ENCODE data around the gene NID1. TPM values are rescaled to one million over a fixed set of nuclear protein-coding genes. Genes with fewer than 3 reads are reported as not detected.

Gene NID1
- total RNA-seq, 1 experiment from 2014 or later: 19.2 TPM

DNA sequence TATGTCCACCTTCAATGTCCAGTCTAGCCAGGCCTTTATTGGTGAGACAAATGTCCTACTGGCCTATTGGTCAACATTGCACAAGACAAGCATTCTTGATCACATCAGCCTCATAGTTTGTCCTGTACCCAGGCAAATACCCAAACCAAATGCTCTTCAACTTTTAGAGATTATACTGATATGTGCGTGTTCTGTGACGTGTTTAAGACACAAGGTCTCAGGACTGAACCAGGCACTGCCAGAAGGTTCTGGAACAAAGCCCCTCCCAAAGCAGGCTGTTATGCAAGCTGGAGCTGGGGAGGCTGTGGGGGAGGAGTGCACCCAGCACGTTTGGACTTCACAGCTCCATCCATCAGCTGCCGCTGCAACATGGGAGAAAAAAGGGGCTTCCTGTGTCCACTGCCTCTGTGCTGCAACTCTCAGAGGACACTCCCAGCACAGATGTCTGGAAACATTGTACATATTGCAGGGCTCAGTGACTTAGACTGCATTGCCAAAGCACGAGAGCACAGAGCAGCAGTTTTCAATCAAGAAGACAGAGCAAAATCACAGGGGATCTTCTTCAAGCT, 45.9 kb downstream of the NID1 start:
- H3K27me3 Mint-ChIP-seq (ENCODE audit: low read depth): no peaks in the 10 kb centered on the region
- no peak overlapping the region for H3K4me3 Mint-ChIP-seq
- peaks cover 4% of the 10 kb centered on the region for H3K4me1 Mint-ChIP-seq
- H3K36me3 Mint-ChIP-seq: peaks cover 3% of the 10 kb centered on the region; the same call in 1 of the 2 replicates
- no peak overlapping the region for H3K27ac Mint-ChIP-seq
- ChIA-PET POLR2A (no interaction called here), CTCF (no interaction called here)
- no peak for ATAC-seq
- no peak for TF ChIP-seq GABPB1 (CRISPR knock-in tag; IDR thresholded peaks at IDR 0.05)
- no peak for TF ChIP-seq ATF1 (CRISPR knock-in tag; IDR thresholded peaks at IDR 0.05)
- no peak for TF ChIP-seq CDX4 (CRISPR knock-in tag; IDR thresholded peaks at IDR 0.05; ENCODE audit: borderline replicate concordance)
- TF ChIP-seq, protein P1, sequence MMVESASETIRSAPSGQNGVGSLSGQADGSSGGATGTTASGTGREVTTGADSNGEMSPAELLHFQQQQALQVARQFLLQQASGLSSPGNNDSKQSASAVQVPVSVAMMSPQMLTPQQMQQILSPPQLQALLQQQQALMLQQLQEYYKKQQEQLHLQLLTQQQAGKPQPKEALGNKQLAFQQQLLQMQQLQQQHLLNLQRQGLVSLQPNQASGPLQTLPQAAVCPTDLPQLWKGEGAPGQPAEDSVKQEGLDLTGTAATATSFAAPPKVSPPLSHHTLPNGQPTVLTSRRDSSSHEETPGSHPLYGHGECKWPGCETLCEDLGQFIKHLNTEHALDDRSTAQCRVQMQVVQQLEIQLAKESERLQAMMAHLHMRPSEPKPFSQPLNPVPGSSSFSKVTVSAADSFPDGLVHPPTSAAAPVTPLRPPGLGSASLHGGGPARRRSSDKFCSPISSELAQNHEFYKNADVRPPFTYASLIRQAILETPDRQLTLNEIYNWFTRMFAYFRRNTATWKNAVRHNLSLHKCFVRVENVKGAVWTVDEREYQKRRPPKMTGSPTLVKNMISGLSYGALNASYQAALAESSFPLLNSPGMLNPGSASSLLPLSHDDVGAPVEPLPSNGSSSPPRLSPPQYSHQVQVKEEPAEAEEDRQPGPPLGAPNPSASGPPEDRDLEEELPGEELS (CRISPR knock-in tag; IDR thresholded peaks at IDR 0.05): no peak
- TF ChIP-seq ZNF219 (CRISPR knock-in tag; IDR thresholded peaks at IDR 0.05; ENCODE audit: borderline replicate concordance): no peak
- TF ChIP-seq NR2C2 (CRISPR knock-in tag; IDR thresholded peaks at IDR 0.05): no peak
- TF ChIP-seq OVOL2 (CRISPR knock-in tag; IDR thresholded peaks at IDR 0.05; ENCODE audit: borderline replicate concordance): no peak
- TF ChIP-seq, protein P2, sequence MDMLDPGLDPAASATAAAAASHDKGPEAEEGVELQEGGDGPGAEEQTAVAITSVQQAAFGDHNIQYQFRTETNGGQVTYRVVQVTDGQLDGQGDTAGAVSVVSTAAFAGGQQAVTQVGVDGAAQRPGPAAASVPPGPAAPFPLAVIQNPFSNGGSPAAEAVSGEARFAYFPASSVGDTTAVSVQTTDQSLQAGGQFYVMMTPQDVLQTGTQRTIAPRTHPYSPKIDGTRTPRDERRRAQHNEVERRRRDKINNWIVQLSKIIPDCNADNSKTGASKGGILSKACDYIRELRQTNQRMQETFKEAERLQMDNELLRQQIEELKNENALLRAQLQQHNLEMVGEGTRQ (CRISPR knock-in tag; IDR thresholded peaks at IDR 0.05): no peak
- no peak for TF ChIP-seq NFE2L1 (CRISPR knock-in tag; IDR thresholded peaks at IDR 0.05)
- no peak for TF ChIP-seq IRF1 (CRISPR knock-in tag; IDR thresholded peaks at IDR 0.05)
- no peak for TF ChIP-seq ZNF138 (CRISPR knock-in tag; conservative IDR thresholded peaks at IDR 0.05)
- DNase-seq (ENCODE audit: low spot score): no peak
- no peaks in the 10 kb centered on the region for H3K9me3 Mint-ChIP-seq

DNA sequence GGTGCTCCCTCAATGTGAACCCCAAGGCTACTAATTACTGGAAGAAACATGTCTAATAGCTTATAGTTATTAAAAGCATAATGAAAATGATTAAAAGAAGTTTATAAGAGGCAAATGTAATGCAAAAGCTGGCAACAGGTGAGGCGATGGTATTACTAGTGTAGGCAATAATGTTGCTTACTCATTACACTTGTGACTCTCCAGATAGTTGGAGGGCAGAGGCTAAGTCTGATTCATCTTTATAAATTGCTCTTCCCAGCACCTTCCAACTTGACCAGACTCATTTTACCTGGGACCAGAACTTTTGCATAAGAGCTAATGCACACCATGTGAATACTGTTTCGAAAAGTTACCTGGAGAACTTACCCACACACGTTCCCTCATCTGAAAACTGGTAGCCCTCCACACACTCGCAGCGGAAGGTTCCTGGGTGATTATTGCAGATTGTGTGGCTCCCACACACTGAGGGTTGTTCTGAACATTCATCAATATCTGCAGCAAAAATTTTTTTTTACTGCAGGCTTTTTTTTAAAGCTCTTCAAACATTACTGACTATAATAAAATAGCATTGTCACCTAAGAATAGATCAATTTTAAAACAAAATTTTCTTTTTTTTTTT, 48.0 kb downstream of the NID1 start:
- no peak for TF ChIP-seq TP53 (CRISPR knock-in tag; IDR thresholded peaks at IDR 0.05)
- TF ChIP-seq, protein P2 (CRISPR knock-in tag; IDR thresholded peaks at IDR 0.05): no peak
- TF ChIP-seq ERG (CRISPR knock-in tag; IDR thresholded peaks at IDR 0.05): no peak
- TF ChIP-seq ESRRA (CRISPR knock-in tag; IDR thresholded peaks at IDR 0.05; ENCODE audit: borderline replicate concordance): no peak
- TF ChIP-seq GTF2I (CRISPR knock-in tag; conservative IDR thresholded peaks at IDR 0.05): no peak
- TF ChIP-seq, protein P3, sequence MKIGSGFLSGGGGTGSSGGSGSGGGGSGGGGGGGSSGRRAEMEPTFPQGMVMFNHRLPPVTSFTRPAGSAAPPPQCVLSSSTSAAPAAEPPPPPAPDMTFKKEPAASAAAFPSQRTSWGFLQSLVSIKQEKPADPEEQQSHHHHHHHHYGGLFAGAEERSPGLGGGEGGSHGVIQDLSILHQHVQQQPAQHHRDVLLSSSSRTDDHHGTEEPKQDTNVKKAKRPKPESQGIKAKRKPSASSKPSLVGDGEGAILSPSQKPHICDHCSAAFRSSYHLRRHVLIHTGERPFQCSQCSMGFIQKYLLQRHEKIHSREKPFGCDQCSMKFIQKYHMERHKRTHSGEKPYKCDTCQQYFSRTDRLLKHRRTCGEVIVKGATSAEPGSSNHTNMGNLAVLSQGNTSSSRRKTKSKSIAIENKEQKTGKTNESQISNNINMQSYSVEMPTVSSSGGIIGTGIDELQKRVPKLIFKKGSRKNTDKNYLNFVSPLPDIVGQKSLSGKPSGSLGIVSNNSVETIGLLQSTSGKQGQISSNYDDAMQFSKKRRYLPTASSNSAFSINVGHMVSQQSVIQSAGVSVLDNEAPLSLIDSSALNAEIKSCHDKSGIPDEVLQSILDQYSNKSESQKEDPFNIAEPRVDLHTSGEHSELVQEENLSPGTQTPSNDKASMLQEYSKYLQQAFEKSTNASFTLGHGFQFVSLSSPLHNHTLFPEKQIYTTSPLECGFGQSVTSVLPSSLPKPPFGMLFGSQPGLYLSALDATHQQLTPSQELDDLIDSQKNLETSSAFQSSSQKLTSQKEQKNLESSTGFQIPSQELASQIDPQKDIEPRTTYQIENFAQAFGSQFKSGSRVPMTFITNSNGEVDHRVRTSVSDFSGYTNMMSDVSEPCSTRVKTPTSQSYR (CRISPR knock-in tag; IDR thresholded peaks at IDR 0.05): no peak
- TF ChIP-seq HMGA2 (CRISPR knock-in tag; IDR thresholded peaks at IDR 0.05): no peak
- H3K27ac Mint-ChIP-seq: no peak overlapping the region
- CTCF ChIA-PET: no interaction called here

More for the DNA sequence above, 48.0 kb downstream of the NID1 start:
- no peak for DNase-seq (ENCODE audit: low spot score)
- no peak overlapping the region for H3K4me3 Mint-ChIP-seq
- no peaks in the 10 kb centered on the region for H3K27me3 Mint-ChIP-seq (ENCODE audit: low read depth)
- H3K9me3 Mint-ChIP-seq: no peaks in the 10 kb centered on the region
- peaks cover 4% of the 10 kb centered on the region for H3K4me1 Mint-ChIP-seq
- H3K36me3 Mint-ChIP-seq: no peaks in the 10 kb centered on the region
- no peak for ATAC-seq
- POLR2A ChIA-PET: no interaction called here
